ENCODE data around the gene TRMT44.
"Not testable (repeated sequence)": the region's sequence is repeated elsewhere in the genome, so short reads cannot be mapped to it uniquely, and the experiment has no call there.

The TRMT44 gene

GRCh38 chr4:8478801-8479744, 38.5 kb downstream of the TRMT44 start:
- Histone ChIP-seq H3K9ac (ENCODE audit: insufficient read length) (no peak overlapping the region), H3K9me3 (ENCODE audit: low read depth, low read length) (no peaks in the 10 kb centered on the region), H3K36me3 (ENCODE audit: insufficient read depth, low read length) (no peaks in the 10 kb centered on the region), H3K27ac (no peak overlapping the region), H3K4me3 (no peak overlapping the region)
- DNase-seq (ENCODE audit: low read depth, low spot score), result no peak
- TF ChIP-seq FOXP2 (optimal IDR thresholded peaks at IDR 0.05; ENCODE audit: control extremely low read depth, extremely low read length, insufficient read depth) (no peak), EZH2 (IDR thresholded peaks at IDR 0.05) (no peak)

GRCh38 chr4:8480221-8480620, 39.6 kb downstream of the TRMT44 start:
- Histone ChIP-seq H3K36me3 (ENCODE audit: insufficient read depth, low read length) (no peaks in the 10 kb centered on the region), H3K9ac (ENCODE audit: insufficient read length) (no peak overlapping the region), H3K27ac (no peak overlapping the region), H3K9me3 (ENCODE audit: low read depth, low read length) (no peaks in the 10 kb centered on the region), H3K4me3 (no peak overlapping the region)
- DNase-seq (ENCODE audit: low read depth, low spot score), result no peak
- TF ChIP-seq FOXP2 (optimal IDR thresholded peaks at IDR 0.05; ENCODE audit: control extremely low read depth, extremely low read length, insufficient read depth) (no peak), EZH2 (IDR thresholded peaks at IDR 0.05) (no peak), POLR2AphosphoS5 (IDR thresholded peaks at IDR 0.05; ENCODE audit: borderline replicate concordance, low read depth, low read length) (no peak)

DNA sequence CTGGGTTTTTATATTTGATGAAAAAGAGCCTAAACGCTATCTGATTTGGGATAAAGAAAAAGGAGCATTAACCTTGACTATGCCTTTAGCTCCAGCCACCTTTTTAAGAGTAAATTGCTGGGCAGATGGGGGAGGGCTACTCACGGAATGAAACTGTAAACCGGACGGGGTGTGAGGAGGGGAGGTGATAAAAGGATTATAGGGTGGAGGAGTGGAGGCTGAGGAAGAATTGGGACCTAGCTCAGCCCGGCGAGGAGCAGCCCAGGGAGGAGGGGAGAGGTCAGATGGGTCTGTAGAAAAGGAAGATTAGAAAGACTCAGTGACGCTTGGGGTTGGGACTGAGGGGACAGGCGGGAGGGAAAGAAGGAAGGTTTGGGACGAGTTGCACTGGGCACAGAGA, 46.1 kb downstream of the TRMT44 start:
- H3K36me3 ChIP-seq (ENCODE audit: insufficient read depth, low read length); H3K9ac ChIP-seq (ENCODE audit: insufficient read length); H3K27ac ChIP-seq; H3K9me3 ChIP-seq (ENCODE audit: low read depth, low read length); DNase-seq (ENCODE audit: low read depth, low spot score); H3K4me3 ChIP-seq: not testable (repeated sequence)

DNA sequence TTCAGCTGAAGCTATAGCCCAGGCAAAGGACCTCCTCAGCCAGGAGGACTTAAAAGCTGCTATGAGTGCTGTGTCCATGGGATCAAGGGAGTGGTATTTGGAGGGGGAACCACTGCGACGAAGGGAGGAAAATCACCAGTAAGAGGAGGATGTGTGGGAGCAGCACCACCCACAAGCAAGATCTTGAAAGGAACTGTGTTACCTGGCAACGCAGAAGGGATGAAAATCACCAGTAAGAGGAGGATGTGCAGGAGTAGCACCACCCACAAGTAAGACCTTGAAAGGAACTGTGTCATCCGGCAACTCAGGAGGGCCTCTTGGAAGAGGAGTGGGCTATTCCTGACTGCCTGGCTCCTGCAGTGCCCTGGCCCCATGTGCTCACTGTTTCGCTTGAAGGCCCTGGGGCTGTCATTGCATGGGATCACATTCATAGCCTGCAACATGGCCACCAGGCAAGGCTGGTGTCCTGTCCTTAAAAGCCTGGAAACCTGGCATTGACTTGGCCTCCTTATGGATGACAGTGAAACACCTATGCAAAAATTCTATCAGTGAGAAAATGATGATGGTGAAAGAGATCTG, 48.3 kb downstream of the TRMT44 start:
- no peak for DNase-seq (ENCODE audit: low read depth, low spot score)
- Histone ChIP-seq H3K36me3 (ENCODE audit: insufficient read depth, low read length) (no peaks in the 10 kb centered on the region), H3K9ac (ENCODE audit: insufficient read length) (no peak overlapping the region), H3K9me3 (ENCODE audit: low read depth, low read length) (no peaks in the 10 kb centered on the region), H3K4me3 (no peak overlapping the region), H3K27ac (no peak overlapping the region)
- TF ChIP-seq EZH2 (IDR thresholded peaks at IDR 0.05) (no peak), POLR2AphosphoS5 (IDR thresholded peaks at IDR 0.05; ENCODE audit: borderline replicate concordance, low read depth, low read length) (no peak), FOXP2 (optimal IDR thresholded peaks at IDR 0.05; ENCODE audit: control extremely low read depth, extremely low read length, insufficient read depth) (no peak)

DNA sequence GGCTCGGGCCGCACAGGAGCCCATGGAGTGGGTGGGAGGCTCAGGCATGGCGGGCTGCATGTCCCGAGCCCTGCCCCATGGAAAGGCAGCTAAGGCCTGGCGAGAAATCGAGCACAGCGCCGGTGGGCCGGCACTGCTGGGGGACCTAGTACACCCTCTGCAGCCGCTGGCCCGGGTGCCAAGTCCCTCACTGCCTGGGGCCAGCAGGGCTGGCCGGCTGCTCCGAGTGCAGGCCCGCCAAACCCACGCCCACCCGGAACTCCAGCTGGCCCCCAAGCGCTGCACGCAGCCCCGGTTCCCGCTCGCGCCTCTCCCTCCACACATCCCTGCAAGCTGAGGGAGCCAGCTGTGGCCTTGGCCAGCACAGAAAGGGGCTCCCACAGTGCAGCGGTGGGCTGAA, 50.9 kb downstream of the TRMT44 start:
- not testable (repeated sequence) for DNase-seq (ENCODE audit: low read depth, low spot score); H3K36me3 ChIP-seq (ENCODE audit: insufficient read depth, low read length); H3K27ac ChIP-seq; H3K4me3 ChIP-seq; H3K9me3 ChIP-seq (ENCODE audit: low read depth, low read length); H3K9ac ChIP-seq (ENCODE audit: insufficient read length)

DNA sequence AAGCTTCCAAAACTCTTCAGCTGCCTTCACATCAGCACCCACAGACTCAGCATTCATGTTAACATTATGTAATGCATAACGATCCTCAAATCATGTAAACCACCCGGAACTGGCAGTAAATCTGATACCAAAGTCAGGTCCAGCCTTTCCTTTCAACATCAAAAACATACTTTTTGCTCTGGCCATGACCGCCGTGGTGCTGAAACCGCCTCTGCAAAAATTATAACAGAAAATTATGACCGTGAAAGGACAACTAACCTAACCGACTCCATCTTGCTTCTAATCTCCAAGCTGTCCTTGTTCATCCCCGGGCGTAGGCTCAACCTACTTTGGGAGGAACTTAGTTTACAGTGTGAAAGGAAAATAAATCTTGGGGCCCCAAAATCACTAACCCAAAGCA, 51.6 kb downstream of the TRMT44 start:
- Histone ChIP-seq H3K27ac (no peak overlapping the region), H3K9ac (ENCODE audit: insufficient read length) (no peak overlapping the region), H3K36me3 (ENCODE audit: insufficient read depth, low read length) (no peaks in the 10 kb centered on the region), H3K4me3 (no peak overlapping the region), H3K9me3 (ENCODE audit: low read depth, low read length) (no peaks in the 10 kb centered on the region)
- no peak for TF ChIP-seq FOXP2 (optimal IDR thresholded peaks at IDR 0.05; ENCODE audit: control extremely low read depth, extremely low read length, insufficient read depth)
- TF ChIP-seq EZH2 (IDR thresholded peaks at IDR 0.05), result no peak
- TF ChIP-seq POLR2AphosphoS5 (IDR thresholded peaks at IDR 0.05; ENCODE audit: borderline replicate concordance, low read depth, low read length), result no peak
- DNase-seq (ENCODE audit: low read depth, low spot score), result no peak

DNA sequence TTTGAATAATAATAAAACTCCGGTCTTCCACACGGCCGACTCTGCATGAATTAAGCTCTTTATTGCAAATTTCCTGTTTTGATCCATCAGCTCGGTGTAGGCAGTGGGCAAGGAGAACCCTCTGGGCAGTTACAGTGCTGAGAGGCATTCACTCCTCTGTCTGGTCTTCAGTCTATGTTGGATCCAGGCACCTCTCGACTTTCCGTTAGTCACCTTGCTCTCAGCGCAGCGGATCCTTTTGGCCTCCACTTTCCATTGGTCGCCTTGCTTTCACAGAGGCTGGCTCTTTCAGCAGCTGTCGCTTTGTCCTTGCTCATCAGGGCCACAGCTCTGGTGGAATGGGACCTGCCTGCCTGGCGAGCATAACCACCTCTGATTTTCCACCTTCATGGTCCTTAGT, 52.9 kb downstream of the TRMT44 start:
- Histone ChIP-seq H3K9me3 (ENCODE audit: low read depth, low read length) (no peaks in the 10 kb centered on the region), H3K9ac (ENCODE audit: insufficient read length) (no peak overlapping the region), H3K27ac (no peak overlapping the region), H3K4me3 (no peak overlapping the region), H3K36me3 (ENCODE audit: insufficient read depth, low read length) (no peaks in the 10 kb centered on the region)
- TF ChIP-seq FOXP2 (optimal IDR thresholded peaks at IDR 0.05; ENCODE audit: control extremely low read depth, extremely low read length, insufficient read depth) (no peak), EZH2 (IDR thresholded peaks at IDR 0.05) (no peak), POLR2AphosphoS5 (IDR thresholded peaks at IDR 0.05; ENCODE audit: borderline replicate concordance, low read depth, low read length) (no peak)
- no peak for DNase-seq (ENCODE audit: low read depth, low spot score)

DNA sequence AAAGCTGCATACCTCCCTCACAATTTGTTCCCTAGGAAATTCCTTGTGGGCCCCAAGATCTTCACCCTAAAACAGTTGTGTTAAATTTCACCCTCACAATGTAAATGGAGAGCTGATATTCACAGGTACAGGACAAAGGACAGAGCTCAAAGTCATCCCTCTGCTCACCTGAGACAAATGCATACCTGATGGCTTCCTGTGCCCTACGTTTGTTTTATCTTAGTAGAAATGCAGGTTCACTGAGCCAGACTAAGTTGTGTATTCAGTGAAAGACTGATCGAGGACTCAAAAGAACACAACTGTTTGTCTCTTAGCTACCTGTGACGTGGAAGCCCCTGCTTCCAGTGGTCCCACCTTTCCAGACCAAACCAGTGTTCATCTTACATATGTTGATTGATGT, 53.6 kb downstream of the TRMT44 start:
- Histone ChIP-seq H3K36me3 (ENCODE audit: insufficient read depth, low read length) (no peaks in the 10 kb centered on the region), H3K4me3 (no peak overlapping the region), H3K9me3 (ENCODE audit: low read depth, low read length) (no peaks in the 10 kb centered on the region), H3K27ac (no peak overlapping the region), H3K9ac (ENCODE audit: insufficient read length) (no peak overlapping the region)
- TF ChIP-seq FOXP2 (optimal IDR thresholded peaks at IDR 0.05; ENCODE audit: control extremely low read depth, extremely low read length, insufficient read depth), result no peak
- no peak for TF ChIP-seq POLR2AphosphoS5 (IDR thresholded peaks at IDR 0.05; ENCODE audit: borderline replicate concordance, low read depth, low read length)
- TF ChIP-seq EZH2 (IDR thresholded peaks at IDR 0.05), result no peak
- DNase-seq (ENCODE audit: low read depth, low spot score), result no peak

DNA sequence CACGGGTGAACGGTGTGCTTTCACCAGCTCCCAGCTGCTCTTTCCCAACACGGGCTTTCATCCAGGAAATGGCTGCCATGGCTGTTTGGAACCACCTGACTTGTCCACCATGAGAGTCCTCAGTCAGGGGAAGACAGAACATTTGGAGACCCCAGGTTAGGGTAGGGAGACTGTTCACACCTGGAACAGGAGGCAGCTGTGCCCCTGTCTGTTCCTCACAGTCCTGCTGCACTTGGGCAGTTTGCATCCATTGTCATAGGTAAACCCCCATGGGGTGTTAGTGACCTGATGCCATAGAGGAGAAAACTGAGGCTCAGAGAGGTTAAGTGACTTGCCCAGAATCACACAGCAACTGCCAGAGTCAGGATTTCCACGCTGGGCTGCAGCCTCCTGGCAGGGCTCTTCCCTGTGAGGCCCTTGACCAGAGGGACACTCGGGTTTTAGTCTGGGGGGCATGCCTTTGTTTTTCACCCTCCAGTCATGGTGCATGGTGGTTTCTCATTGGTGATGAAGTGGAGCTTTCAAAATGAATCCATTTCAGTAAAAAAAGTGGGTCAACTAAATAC, 54.5 kb downstream of the TRMT44 start:
- no peaks in the 10 kb centered on the region for H3K36me3 ChIP-seq (ENCODE audit: insufficient read depth, low read length)
- H3K27ac ChIP-seq, result no peak overlapping the region
- H3K4me3 ChIP-seq, result no peak overlapping the region
- DNase-seq (ENCODE audit: low read depth, low spot score), result no peak
- H3K9ac ChIP-seq (ENCODE audit: insufficient read length), result no peak overlapping the region
- TF ChIP-seq EZH2 (IDR thresholded peaks at IDR 0.05), result no peak
- H3K9me3 ChIP-seq (ENCODE audit: low read depth, low read length), result no peaks in the 10 kb centered on the region
